A673 (cell line): ENCODE data around the gene PIP4K2A. TPM values are rescaled to one million over a fixed set of nuclear protein-coding genes. Genes with fewer than 3 reads are reported as not detected.

Experiments
- BruUV-seq: library from RNA; stranded (reverse); fragments of 400-500 nt; replicated peaks from 2 replicates; lab custom pipeline; 2021; lab: Mats Ljungman, UMichigan
- CTCF ChIA-PET: fragments of 300-600 bp; sonication (Branson Sonifier 250); formaldehyde crosslinking; loops from one replicate; lab custom pipeline; 2022; ENCODE audit warnings: antibody characterized with exemption; lab: Charles Lee
- POLR2A ChIA-PET: fragments of 300-600 bp; sonication (Branson Sonifier 250); formaldehyde crosslinking; loops from one replicate; lab custom pipeline; 2022; ENCODE audit warnings: antibody characterized with exemption; ENCODE audit not compliant: low non-redundant PET; lab: Charles Lee
- DNase-seq: peaks from one replicate; pipeline ENCODE4 v3.0.0-alpha.2; 2015; ENCODE audit warnings: low spot score
- H3K27ac ChIP-seq: fragments of 200-600 bp; sonication (generic); 2 replicates; pipeline ENCODE4 v1.5.1; 2016; ENCODE audit warnings: mixed run types, low read depth, mild to moderate bottlenecking, mixed read lengths, antibody characterized with exemption, low read length; ENCODE audit not compliant: poor library complexity, severe bottlenecking
- H3K27me3 ChIP-seq: fragments of 200-600 bp; sonication (generic); replicated peaks from 2 replicates; pipeline ENCODE4 v1.6.1; 2017; ENCODE audit warnings: mixed run types, low read depth, mild to moderate bottlenecking, mixed read lengths, antibody characterized with exemption, low read length; ENCODE audit not compliant: insufficient read depth, poor library complexity
- H3K36me3 ChIP-seq: fragments of 200-600 bp; sonication (generic); 2 replicates; pipeline ENCODE4 v1.6.1; 2016; ENCODE audit warnings: mixed run types, mild to moderate bottlenecking, mixed read lengths, antibody characterized with exemption, low read length; ENCODE audit not compliant: insufficient read depth, poor library complexity, severe bottlenecking
- H3K4me1 ChIP-seq: fragments of 200-600 bp; sonication (generic); 2 replicates; pipeline ENCODE4 v1.6.1; 2017; ENCODE audit warnings: mixed run types, mild to moderate bottlenecking, mixed read lengths, antibody characterized with exemption, low read length; ENCODE audit not compliant: insufficient read depth, poor library complexity, severe bottlenecking
- H3K4me3 ChIP-seq: fragments of 200-600 bp; sonication (generic); 2 replicates; pipeline ENCODE4 v1.5.1; 2016; ENCODE audit warnings: low read depth, mixed run types, mild to moderate bottlenecking, mixed read lengths, low read length; ENCODE audit not compliant: poor library complexity, severe bottlenecking
- H3K9me3 ChIP-seq: fragments of 200-600 bp; sonication (generic); 2 replicates; pipeline ENCODE4 v1.6.1; 2016; ENCODE audit warnings: mixed run types, low read depth, mild to moderate bottlenecking, mixed read lengths, antibody characterized with exemption, low read length; ENCODE audit not compliant: poor library complexity, severe bottlenecking
- CTCF ChIP-seq: fragments of 300-800, 200-600 bp; sonication (generic); conservative IDR thresholded peaks from 2 replicates; pipeline ENCODE4 v1.5.1; 2017; ENCODE audit warnings: low read depth, mild to moderate bottlenecking, antibody characterized with exemption, low read length, moderate library complexity, mixed read lengths
- EZH2 ChIP-seq: fragments of 200-600 bp; sonication (generic); IDR thresholded peaks from 2 replicates; pipeline ENCODE4 v1.6.1; 2017; ENCODE audit warnings: borderline replicate concordance, low read depth, mild to moderate bottlenecking, mixed read lengths, antibody characterized with exemption, low read length; ENCODE audit not compliant: poor library complexity, severe bottlenecking
- intact Hi-C: fragments of 100-400 bp; cut with micrococcal nuclease; formaldehyde crosslinking; loops from one replicate; pipeline ENCODE4 v1.10.0; 2022; ENCODE audit not compliant: unreplicated experiment
- total RNA-seq: library from RNA; stranded (reverse); gene quantifications from 2 replicates; pipeline ENCODE4 v1.2.3, GENCODE V29; 2021

Gene PIP4K2A
- total RNA-seq, 1 experiment from 2014 or later = 19.8 TPM

- POLR2A ChIA-PET = interaction anchor here (0.6 kb wide), 1 partner anchor 1342 kb away, joined by 3 read pairs; no protein-coding TSS in a partner anchor
- no peak overlapping the region for H3K4me3 ChIP-seq
- H3K27me3 ChIP-seq = no peaks in the 10 kb centered on the region
- peaks cover 65% of the 10 kb centered on the region for H3K4me1 ChIP-seq
- no peak overlapping the region for H3K27ac ChIP-seq
- BruUV-seq = no TSS peak
- H3K36me3 ChIP-seq = no peaks in the 10 kb centered on the region
- H3K9me3 ChIP-seq = no peaks in the 10 kb centered on the region
- TF ChIP-seq CTCF (no peak), EZH2 (no peak)
- DNase-seq = no peak
- intact Hi-C loops = loop anchor here (5.0 kb wide), 1 partner anchor 94 kb away; the partner anchor contains the start of gene PIP4K2A
- CTCF ChIA-PET = interaction anchor here (0.6 to 1.1 kb wide), 2 partner anchors 13 to 1126 kb away, joined by 4 to 8 read pairs; no protein-coding TSS in a partner anchor
These were observed 96.1 kb downstream of the PIP4K2A start for GRCh38 chr10:22618078-22618785.

- intact Hi-C loops = loop anchor here (2.0 to 5.0 kb wide), 2 partner anchors 17 to 95 kb away; partner anchors contain the start of gene PIP4K2A
- BruUV-seq = no TSS peak
These were observed 96.9 kb downstream of the PIP4K2A start for GRCh38 chr10:22617516-22617915.

More at GRCh38 chr10:22617516-22617915, 96.9 kb downstream of the PIP4K2A start:
- Histone ChIP-seq H3K4me1 (peaks cover 59% of the 10 kb centered on the region), H3K36me3 (no peaks in the 10 kb centered on the region), H3K27ac (no peak overlapping the region), H3K27me3 (no peaks in the 10 kb centered on the region), H3K9me3 (no peaks in the 10 kb centered on the region), H3K4me3 (no peak overlapping the region)
- ChIA-PET POLR2A (interaction anchor here (0.6 kb wide), 2 partner anchors 275 to 1341 kb away, joined by 3 to 4 read pairs; no protein-coding TSS in a partner anchor), CTCF (interaction anchor here (0.6 to 1.1 kb wide), 2 partner anchors 12 to 1125 kb away, joined by 4 to 8 read pairs; no protein-coding TSS in a partner anchor)
- peak; percentile 97 for DNase-seq
- TF ChIP-seq CTCF (peak; percentile 65), EZH2 (no peak)
